Liver (tissue), 9 donors: Measurements from ENCODE around the gene MMP8. TPM values are rescaled to one million over a fixed set of nuclear protein-coding genes. Genes with fewer than 3 reads are reported as not detected.

Source experiments
- DNase-seq: peaks from one replicate; pipeline ENCODE4 v3.0.0-alpha.2; 2017; ENCODE audit warnings: low spot score
- H3K27ac ChIP-seq, 2 donors: one replicate each; pipeline ENCODE4 v1.7.0; 2013; ENCODE audit warnings: inconsistent platforms in 2 of 2, low read length in 2 of 2, control low read depth in 1 of 2, low read depth in 1 of 2, mild to moderate bottlenecking in 1 of 2
- H3K27me3 ChIP-seq, 4 donors: one replicate each; pipeline versions ENCODE4 v1.6.1 to v1.7.0; 2013; ENCODE audit warnings: low read length in 3 of 4, inconsistent platforms in 1 of 4, mild to moderate bottlenecking in 1 of 4, moderate library complexity in 1 of 4; ENCODE audit not compliant: control insufficient read depth in 4 of 4, insufficient read depth in 4 of 4
- H3K36me3 ChIP-seq, 4 donors: one replicate each; pipeline versions ENCODE4 v1.6.1 to v1.7.0; 2013; ENCODE audit warnings: low read length in 3 of 4, mild to moderate bottlenecking in 3 of 4, low read depth in 1 of 4, moderate library complexity in 1 of 4; ENCODE audit not compliant: control insufficient read depth in 4 of 4, insufficient read depth in 3 of 4
- H3K4me1 ChIP-seq, 4 donors: one replicate each; pipeline versions ENCODE4 v1.6.1 to v1.7.0; 2013; ENCODE audit warnings: low read length in 3 of 4, mild to moderate bottlenecking in 3 of 4, moderate library complexity in 1 of 4; ENCODE audit not compliant: control insufficient read depth in 4 of 4, insufficient read depth in 4 of 4
- H3K4me3 ChIP-seq, 3 donors: one replicate each; pipeline versions ENCODE4 v1.6.1 to v1.7.0; 2013; ENCODE audit warnings: low read length in 3 of 3, control low read depth in 1 of 3, low read depth in 1 of 3, mild to moderate bottlenecking in 1 of 3
- H3K9ac ChIP-seq, 2 donors: one replicate each; pipeline ENCODE4 v1.7.0; 2013; ENCODE audit warnings: low read length in 2 of 2, mild to moderate bottlenecking in 2 of 2, moderate library complexity in 2 of 2, control low read depth in 1 of 2, low read depth in 1 of 2
- H3K9me3 ChIP-seq, 4 donors: one replicate each; pipeline versions ENCODE4 v1.6.1 to v1.7.0; 2013; ENCODE audit warnings: low read length in 3 of 4; ENCODE audit not compliant: control insufficient read depth in 4 of 4
- ATF3 ChIP-seq: IDR thresholded peaks from 2 replicates; pipeline ENCODE4 v1.6.1; 2016; ENCODE audit warnings: antibody characterized with exemption
- CTCF ChIP-seq: fragments of 150-350 bp; IDR thresholded peaks from 2 replicates; pipeline ENCODE4 v1.5.1; 2017; ENCODE audit warnings: improper control_type of control experiment, low read depth, low read length; ENCODE audit not compliant: missing input control
- EGR1 ChIP-seq, 2 donors: IDR thresholded peaks; 2 replicates each; pipeline ENCODE4 v1.6.1; 2016 to 2018; ENCODE audit warnings: antibody characterized with exemption in 2 of 2, low read depth in 2 of 2
- FOXA1 ChIP-seq: IDR thresholded peaks from 2 replicates; pipeline ENCODE4 v1.6.1; 2016; ENCODE audit warnings: antibody characterized with exemption
- FOXA2 ChIP-seq: IDR thresholded peaks from 2 replicates; pipeline ENCODE4 v1.6.1; 2016; ENCODE audit warnings: antibody characterized with exemption
- GABPA ChIP-seq, 2 donors: IDR thresholded peaks in 1 of 2; conservative IDR thresholded peaks in 1 of 2; 2 replicates each; pipeline ENCODE4 v1.6.1; 2016; ENCODE audit warnings: antibody characterized with exemption in 2 of 2, mild to moderate bottlenecking in 1 of 2, moderate library complexity in 1 of 2
- HNF4A ChIP-seq, 2 donors: conservative IDR thresholded peaks; 2 replicates each; pipeline ENCODE4 v1.6.1; 2016; ENCODE audit warnings: antibody characterized with exemption in 2 of 2, mild to moderate bottlenecking in 2 of 2
- HNF4G ChIP-seq: IDR thresholded peaks from 2 replicates; pipeline ENCODE4 v1.6.1; 2016; ENCODE audit warnings: antibody characterized with exemption
- JUND ChIP-seq, 2 donors: IDR thresholded peaks; 2 replicates each; pipeline ENCODE4 v1.6.1; 2016; ENCODE audit warnings: antibody characterized with exemption in 2 of 2
- MAX ChIP-seq: IDR thresholded peaks from 2 replicates; pipeline ENCODE4 v1.6.1; 2016; ENCODE audit warnings: antibody characterized with exemption
- NR2F2 ChIP-seq: IDR thresholded peaks from 2 replicates; pipeline ENCODE4 v1.6.1; 2016; ENCODE audit warnings: antibody characterized with exemption
- RAD21 ChIP-seq, 2 donors: IDR thresholded peaks; 2 replicates each; pipeline ENCODE4 v1.6.1; 2016; ENCODE audit warnings: antibody characterized with exemption in 2 of 2, mild to moderate bottlenecking in 2 of 2
- REST ChIP-seq: IDR thresholded peaks from 2 replicates; pipeline ENCODE4 v1.6.1; 2016; ENCODE audit warnings: antibody characterized with exemption, mild to moderate bottlenecking
- RXRA ChIP-seq, 2 donors: IDR thresholded peaks; 2 replicates each; pipeline ENCODE4 v1.6.1; 2017 to 2018; ENCODE audit warnings: antibody characterized with exemption in 2 of 2, mild to moderate bottlenecking in 1 of 2
- SP1 ChIP-seq: IDR thresholded peaks from 2 replicates; pipeline ENCODE4 v1.6.1; 2018; ENCODE audit warnings: antibody characterized with exemption, mild to moderate bottlenecking
- TAF1 ChIP-seq: conservative IDR thresholded peaks from 2 replicates; pipeline ENCODE4 v1.6.1; 2016; ENCODE audit warnings: antibody characterized with exemption, mild to moderate bottlenecking
- YY1 ChIP-seq: IDR thresholded peaks from 2 replicates; pipeline ENCODE4 v1.6.1; 2016; ENCODE audit warnings: antibody characterized with exemption, mild to moderate bottlenecking
- ZBTB33 ChIP-seq: IDR thresholded peaks from 2 replicates; pipeline ENCODE4 v1.6.1; 2016; ENCODE audit warnings: antibody characterized with exemption
- WGBS: extraction: QIAGEN DNeasy Blood & Tissue Kit; methylation state at CpG from one replicate; pipeline ENCODE4 v1.1.7; 2013; 5-methylcytosine and 5-hydroxymethylcytosine counted together
- polyA plus RNA-seq, 2 donors: library from polyadenylated mRNA; stranded (reverse) in 1 of 2; unstranded in 1 of 2; fragments of 200-250 nt in 1 of 2; fragments of >200 nt in 1 of 2; fragmentation: Nextera tagmentation in 1 of 2; extraction: Ambion mirVana in 1 of 2; gene quantifications; one replicate each; pipeline versions ENCODE4 v1.2.1 to v1.2.3, GENCODE V29; 2013 to 2015
- total RNA-seq, 2 donors: library from RNA; depleted of rRNA; stranded (reverse); fragments of >200 nt; gene quantifications; one replicate each; pipeline ENCODE4 v1.2.3, GENCODE V29; 2014
- donor health status: healthy.
- donor health status: healthy.
- donor health status: healthy.
- donor health status: healthy.
- donor health status: healthy.

Gene MMP8
- total and polyA plus RNA-seq, 4 donors: 0.15 to 3.5 (median 0.36) TPM

- Histone ChIP-seq H3K4me3 (no peak overlapping the region), H3K36me3 (no peaks in the 10 kb centered on the region), H3K4me1 (no peaks in the 10 kb centered on the region), H3K27me3 (no peaks in the 10 kb centered on the region), H3K9ac (no peak overlapping the region), H3K27ac (no peak overlapping the region), H3K9me3 (no peaks in the 10 kb centered on the region)
- no peak for DNase-seq
- 74% methylated on average over 1 of the region's 1 CpG for WGBS
- TF ChIP-seq MAX (no peak), CTCF (no peak), NR2F2 (no peak), RXRA (IDR thresholded peaks at IDR 0.05) (no peak), ZBTB33 (no peak), GABPA (IDR thresholded peaks at IDR 0.05 in 1 of 2, conservative IDR thresholded peaks at IDR 0.05 in 1 of 2) (no peak), HNF4A (conservative IDR thresholded peaks at IDR 0.05) (no peak), YY1 (no peak), EGR1 (IDR thresholded peaks at IDR 0.05; ENCODE audit: low read depth in 2 of 2) (no peak), JUND (IDR thresholded peaks at IDR 0.05) (no peak), FOXA1 (no peak), TAF1 (no peak)
Measured at GRCh38 chr11:102716527-102716926, 8.2 kb downstream of the MMP8 start.

- no peak for DNase-seq
- no peak overlapping the region for H3K27ac ChIP-seq
- 63% methylated on average over 3 of the region's 3 CpGs for WGBS
Measured at GRCh38 chr11:102712137-102712536, 12.6 kb downstream of the MMP8 start.

More at GRCh38 chr11:102712137-102712536, 12.6 kb downstream of the MMP8 start:
- H3K4me1 ChIP-seq: no peaks in the 10 kb centered on the region
- no peak overlapping the region for H3K9ac ChIP-seq
- no peak for TF ChIP-seq REST
- no peak for TF ChIP-seq FOXA1
- no peak for TF ChIP-seq HNF4A (conservative IDR thresholded peaks at IDR 0.05)
- TF ChIP-seq CTCF: no peak
- no peak for TF ChIP-seq ZBTB33
- no peak for TF ChIP-seq SP1
- TF ChIP-seq HNF4G: no peak
- no peak for TF ChIP-seq NR2F2
- TF ChIP-seq FOXA2: no peak
- TF ChIP-seq RAD21 (IDR thresholded peaks at IDR 0.05): no peak
- TF ChIP-seq GABPA (IDR thresholded peaks at IDR 0.05 in 1 of 2, conservative IDR thresholded peaks at IDR 0.05 in 1 of 2): no peak
- no peak for TF ChIP-seq EGR1 (IDR thresholded peaks at IDR 0.05; ENCODE audit: low read depth in 2 of 2)
- TF ChIP-seq YY1: no peak
- no peak for TF ChIP-seq RXRA (IDR thresholded peaks at IDR 0.05)
- no peak for TF ChIP-seq ATF3
- TF ChIP-seq TAF1: no peak
- H3K27me3 ChIP-seq: no peaks in the 10 kb centered on the region
- H3K4me3 ChIP-seq: no peak overlapping the region
- no peaks in the 10 kb centered on the region for H3K9me3 ChIP-seq
- no peaks in the 10 kb centered on the region for H3K36me3 ChIP-seq
